GM21528 (cell line): ENCODE results near the gene TMEM236.
"Not testable (repeated sequence)": the region's sequence is repeated elsewhere in the genome, so short reads cannot be mapped to it uniquely, and the experiment has no call there.

ENCODE experiments used
- ATAC-seq: cut with Tn5 transposase; IDR thresholded peaks from one replicate; pipeline ENCODE4 v1.9.1; 2021; ENCODE audit warnings: mild to moderate bottlenecking, moderate library complexity; ENCODE audit not compliant: unreplicated experiment, low FRiP score

The TMEM236 gene, protein sequence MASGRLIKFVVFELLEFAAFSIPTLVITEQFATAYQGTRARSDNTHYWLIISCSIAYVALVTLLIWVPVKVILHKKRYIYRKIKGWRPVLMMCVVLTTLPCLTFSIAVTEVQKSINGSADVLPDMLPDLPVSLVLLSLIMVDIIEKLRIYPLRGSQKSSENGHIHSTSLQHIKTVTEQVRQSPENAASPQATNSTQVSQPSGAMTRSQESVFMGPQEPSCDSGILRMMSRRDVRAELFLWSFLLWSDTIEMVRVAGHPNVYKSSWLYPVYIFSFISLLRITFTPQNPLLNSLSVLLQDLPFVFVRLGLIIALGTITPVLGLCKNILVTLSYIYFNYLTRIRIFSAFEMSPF

DNA sequence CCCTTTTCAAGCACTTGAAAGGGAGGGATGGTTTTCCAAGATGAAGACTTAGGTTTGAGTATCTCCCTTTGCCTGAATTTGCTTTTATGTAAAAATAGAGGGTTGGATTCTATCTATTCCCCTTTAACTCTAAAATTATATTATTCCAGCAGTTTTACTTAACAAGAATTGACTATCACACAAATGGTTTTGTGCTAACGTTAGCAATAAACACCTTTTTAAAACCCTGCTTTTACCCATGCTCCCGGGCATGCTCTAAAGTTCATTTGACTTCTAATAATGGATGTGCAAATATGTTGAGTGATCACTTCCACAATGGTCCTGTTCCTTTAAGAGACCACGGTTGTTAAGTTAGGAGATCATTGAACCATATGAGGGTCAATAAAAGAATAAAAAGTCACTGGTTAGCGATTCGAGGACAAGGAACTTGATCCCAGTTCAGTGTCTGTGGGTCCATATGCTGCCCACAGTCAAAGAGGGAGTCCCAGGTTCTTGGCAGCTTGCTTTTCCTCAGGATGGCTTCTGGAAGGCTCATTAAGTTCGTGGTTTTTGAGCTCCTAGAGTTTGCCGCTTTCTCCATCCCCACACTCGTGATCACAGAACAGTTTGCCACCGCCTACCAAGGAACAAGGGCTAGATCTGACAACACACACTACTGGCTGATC lies at the start of gene TMEM236:
Gene TMEM236, plus strand, starts transcription at position 421 of the 665 bp plus-strand sequence. Its CDS starts 95 bp downstream, at position 516.
- no peak for ATAC-seq

DNA sequence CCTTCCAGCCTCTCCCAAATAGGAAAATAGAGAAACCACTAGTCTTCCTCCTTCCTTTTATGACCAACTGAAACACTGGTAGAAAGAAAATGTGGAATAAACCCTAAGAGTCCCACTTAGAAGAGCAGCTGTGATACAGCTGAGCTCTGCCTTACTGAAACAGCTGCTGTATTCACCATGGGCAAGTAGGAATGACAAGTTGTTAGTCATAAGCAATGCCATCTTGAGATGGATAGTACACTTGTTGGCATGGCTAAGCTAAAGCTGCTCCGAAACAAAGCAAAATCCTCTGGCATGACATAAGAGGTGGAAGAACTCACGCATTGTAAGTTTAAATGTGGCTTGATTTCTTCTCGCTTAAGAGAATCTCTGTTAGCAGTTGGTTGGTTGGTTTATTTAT lies 48.3 kb upstream of the TMEM236 start:
- ATAC-seq, result no peak

GRCh38 chr10:17708821-17709220 lies 43.2 kb upstream of the TMEM236 start:
- no peak for ATAC-seq

- ATAC-seq, result no peak
These were observed 42.5 kb upstream of the TMEM236 start for GRCh38 chr10:17709492-17709891.

GRCh38 chr10:17710181-17710580 lies 41.8 kb upstream of the TMEM236 start:
- no peak for ATAC-seq

- ATAC-seq, result no peak
These were observed 39.9 kb upstream of the TMEM236 start for GRCh38 chr10:17712053-17712452.

DNA sequence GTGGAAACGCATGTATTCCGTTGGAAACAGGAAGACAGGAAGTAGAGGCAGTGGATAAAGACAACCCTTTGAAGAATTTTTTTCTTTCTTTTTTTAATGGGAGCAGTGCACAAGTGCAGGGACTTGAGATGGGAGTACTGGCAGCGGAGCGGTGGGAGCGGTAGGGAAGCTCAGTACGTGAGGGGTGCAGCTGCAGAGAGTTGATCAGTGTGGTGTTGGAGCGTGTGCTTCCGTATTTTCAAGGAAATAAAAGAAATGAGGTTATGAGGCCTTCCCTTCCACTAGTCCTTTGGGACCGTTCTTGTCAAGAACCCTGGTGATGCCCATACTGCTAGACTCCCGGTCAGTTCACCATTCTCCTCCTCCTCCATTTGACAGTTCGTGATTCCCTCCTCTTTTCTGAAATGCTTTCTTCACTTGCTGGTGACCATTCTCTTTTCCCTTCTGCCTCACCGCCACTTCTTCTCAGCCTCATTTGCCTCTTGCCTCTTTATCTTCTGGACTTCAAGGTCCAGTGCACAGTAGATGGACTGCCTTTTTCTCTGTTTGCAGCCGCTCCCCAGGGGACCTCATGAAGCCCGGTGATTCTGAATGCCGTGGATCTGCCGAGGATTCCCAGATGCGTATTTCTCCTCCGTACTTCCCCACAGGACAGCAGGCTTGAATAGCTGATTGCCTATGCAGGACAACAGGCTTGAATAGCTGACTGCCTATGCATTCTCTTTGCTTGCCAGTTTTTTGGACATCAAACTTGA lies 39.1 kb upstream of the TMEM236 start:
- ATAC-seq, result no peak

DNA sequence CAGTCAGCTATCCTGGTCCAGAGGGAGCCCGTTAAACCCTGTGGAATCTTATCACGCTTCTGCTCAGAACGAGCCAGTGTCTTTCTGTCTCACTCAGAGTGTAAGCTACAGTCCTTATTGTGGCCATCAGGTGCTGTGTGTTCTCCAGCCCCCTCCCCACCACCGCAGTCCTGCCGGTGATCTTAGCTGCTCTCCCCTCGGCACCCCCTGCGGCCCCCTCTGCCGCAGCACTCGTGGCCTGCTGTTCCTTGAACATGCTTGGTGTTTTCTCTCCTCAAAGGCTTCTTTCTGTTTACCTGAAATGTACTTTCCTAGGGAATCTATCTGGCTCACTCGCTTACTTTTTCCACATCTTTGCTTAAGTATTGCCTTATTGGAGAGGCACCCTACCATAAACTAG lies 38.2 kb upstream of the TMEM236 start:
- no peak for ATAC-seq

GRCh38 chr10:17716161-17716560 lies 35.8 kb upstream of the TMEM236 start:
- ATAC-seq, result no peak

DNA sequence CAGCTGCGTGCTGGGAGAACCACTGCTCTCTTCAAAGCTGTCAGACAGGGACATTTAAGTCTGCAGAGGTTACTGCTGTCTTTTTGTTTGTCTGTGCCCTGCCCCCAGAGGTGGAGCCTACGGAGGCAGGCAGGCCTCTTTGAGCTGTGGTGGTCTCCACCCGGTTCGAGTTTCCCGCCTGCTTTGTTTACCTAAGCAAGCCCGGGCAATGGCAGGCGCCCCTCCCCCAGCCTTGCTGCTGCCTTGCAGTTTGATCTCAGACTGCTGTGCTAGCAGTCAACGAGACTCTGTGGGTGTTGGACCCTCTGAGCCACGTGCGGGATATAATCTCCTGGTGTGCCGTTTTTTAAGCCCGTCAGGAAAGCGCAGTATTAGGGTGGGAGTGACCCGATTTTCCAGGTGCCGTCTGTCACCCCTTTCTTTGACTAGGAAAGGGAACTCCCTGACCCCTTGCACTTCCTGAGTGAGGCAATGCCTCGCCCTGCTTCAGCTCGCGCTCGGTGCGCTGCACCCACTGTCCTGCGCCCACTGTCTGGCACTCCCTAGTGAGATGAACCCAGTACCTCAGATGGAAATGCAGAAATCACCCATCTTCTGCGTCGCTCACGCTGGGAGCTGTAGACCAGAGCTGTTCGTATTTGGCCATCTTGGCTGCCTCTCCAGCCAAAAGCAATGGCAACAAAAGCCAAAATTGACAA lies 29.5 kb upstream of the TMEM236 start:
- ATAC-seq, result not testable (repeated sequence)

DNA sequence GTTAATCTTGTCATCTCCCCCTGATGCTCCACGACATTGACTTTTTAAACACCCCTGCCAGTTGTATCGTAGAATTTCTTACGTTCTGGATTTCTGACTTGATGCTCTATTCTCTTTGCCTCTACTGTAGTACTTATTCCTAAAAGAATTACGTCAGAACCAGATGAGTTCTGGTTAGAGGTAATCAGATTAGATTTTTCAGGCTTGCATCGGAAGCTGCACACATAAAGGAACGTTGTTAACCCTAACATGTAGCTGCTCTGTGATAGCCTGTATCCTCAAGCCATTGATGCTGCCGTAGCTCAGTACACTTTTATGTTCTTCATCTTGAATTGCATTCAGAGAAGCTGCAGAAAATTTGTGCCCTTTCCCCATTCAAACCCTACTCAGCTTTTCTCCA lies 26.3 kb upstream of the TMEM236 start:
- ATAC-seq, result no peak

GRCh38 chr10:17729630-17730029 lies 22.4 kb upstream of the TMEM236 start:
- ATAC-seq, result no peak

DNA sequence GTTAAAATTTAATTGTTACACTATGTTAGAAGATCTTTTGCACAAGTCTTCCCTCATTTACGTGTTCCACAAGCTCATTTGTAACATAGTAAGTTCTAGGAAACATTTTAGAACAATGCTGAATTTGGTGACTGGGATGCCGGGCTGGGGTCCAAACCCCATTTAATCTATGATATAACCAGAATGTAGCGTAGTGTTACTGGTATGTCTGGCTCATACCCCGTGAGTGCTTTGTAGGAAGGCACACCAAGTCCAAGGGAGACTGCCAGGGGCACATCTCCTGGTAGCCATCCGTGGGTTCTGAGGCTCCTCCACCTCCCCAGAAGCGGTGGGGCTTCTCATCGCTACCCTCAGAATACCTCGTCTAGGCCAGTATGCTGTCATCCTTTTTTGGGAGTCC lies 21.3 kb upstream of the TMEM236 start:
- ATAC-seq, result no peak

- no peak for ATAC-seq
These were observed 20.5 kb upstream of the TMEM236 start for GRCh38 chr10:17731331-17732020.

GRCh38 chr10:17733620-17734019 lies 18.4 kb upstream of the TMEM236 start:
- no peak for ATAC-seq

- ATAC-seq, result no peak
These were observed 17.4 kb upstream of the TMEM236 start for GRCh38 chr10:17734432-17735080.

DNA sequence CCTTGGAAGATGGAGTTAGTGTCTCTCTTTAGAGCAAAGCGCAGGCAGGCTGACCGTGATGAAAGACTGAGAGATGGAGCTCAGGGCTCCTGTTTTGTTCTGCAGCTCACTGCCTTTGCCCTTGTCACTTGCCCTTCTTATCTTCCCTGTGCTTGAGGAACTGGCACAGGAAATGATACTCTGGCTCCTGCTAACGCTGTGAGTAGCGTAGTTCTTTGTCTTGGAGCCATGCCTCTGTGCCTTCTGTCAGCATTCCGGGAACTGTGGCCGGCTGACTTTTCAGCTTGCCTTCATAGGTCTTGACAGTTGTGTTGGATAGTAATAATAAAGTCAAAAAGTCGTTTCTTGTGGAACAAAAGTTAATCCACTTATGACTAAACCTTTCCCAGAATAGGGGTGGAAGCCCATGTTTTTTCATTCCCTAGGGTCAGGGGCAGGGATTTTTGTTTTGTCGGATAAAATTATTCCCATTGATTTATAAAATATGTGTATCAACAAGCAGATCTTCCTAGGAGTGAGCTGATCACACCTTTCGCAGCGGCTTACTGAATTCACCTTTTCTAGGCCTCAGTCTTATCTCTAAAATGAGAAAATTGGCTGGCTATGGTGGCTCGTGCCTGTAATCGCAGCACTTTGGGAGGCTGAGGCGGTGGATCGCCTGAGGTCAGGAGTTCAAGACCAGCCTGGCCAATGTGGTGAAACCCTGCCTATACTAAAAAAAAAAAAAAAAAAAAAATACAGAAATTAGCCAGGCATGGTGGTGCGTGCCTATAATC lies 16.6 kb upstream of the TMEM236 start:
- ATAC-seq, result no peak

DNA sequence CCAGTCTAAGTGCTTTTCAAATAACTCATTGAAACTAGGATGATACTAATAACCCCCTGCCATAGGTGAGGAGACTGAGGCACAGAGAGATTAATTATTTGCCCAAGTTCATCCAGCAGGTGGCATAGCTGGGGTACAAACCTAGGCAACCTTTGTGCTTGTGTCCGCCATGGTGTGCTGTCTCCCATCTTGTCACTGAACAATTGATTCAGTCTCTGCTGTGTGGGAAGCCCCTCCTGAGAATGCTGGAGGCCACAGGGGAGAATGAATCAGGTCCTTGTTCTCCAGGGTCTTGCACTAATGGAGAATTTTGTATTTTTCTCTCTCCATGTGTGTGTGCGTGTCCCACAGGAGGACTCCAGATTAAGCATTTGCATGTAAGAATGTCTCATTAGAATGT lies 15.8 kb upstream of the TMEM236 start:
- ATAC-seq, result no peak
